Activated CD8-positive, alpha-beta memory T cell treated with anti-CD3 and anti-CD28 coated beads, Interleukin-2, amount 50 U/mL, for 24 hours (primary cell): Measurements from ENCODE around the gene LARP1.
"Not testable (repeated sequence)": the region's sequence is repeated elsewhere in the genome, so short reads cannot be mapped to it uniquely, and the experiment has no call there.

Experiments used
- DNase-seq: peaks from one replicate; pipeline ENCODE4 v3.0.0-alpha.2; 2020; ENCODE audit errors: extremely low read depth

LARP1 gene

DNA sequence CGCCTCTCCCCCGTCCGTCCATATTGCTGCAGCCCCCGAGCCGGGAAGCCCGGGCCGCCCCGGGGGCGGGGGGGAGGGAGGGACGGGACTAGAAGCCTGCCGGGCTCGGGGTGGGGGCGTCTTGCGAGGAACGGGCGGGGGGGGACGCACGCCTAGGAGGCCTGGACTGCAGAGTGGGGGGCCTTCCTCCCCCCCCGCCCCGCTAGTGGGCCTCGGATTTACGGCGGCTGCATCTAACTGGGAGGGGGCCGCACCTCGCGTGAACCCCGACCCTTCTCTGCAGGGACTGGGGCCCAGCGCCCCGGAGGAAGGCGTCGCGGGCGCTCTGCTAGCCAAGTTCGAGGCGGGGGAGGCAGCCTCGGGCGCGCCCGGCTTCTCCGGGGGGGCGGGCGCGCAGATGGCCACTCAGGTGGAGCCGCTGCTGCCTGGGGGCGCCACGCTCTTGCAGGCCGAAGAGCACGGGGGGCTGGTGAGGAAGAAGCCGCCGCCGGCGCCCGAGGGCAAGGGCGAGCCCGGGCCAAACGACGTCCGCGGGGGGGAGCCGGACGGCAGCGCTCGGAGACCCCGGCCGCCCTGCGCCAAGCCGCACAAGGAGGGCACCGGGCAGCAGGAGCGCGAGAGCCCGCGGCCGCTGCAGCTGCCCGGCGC lies at the start of gene LARP1:
TSS of gene LARP1 (plus strand) at position 17 of the 648 bp plus-strand sequence. CDS start at position 398, 381 bp downstream.
- DNase-seq = no peak

DNA sequence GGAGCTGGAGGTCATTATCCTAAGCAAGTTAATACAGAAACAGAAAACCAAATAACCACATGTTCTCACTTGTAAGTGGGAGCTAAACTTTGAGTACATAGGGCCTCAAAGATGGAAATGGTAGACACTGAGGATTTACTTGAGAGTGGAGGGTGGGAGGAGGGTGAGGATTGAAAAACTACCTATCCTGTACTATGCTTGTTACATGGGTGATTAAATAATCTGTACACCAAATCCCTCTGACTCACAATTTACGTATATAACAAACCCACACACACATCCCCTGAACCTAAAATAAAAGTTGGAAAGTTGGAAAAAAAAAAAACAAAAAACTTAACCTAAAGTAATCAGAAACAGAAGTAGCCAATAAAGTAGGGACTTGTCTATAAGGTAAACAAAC lies 48.8 kb upstream of the LARP1 start:
- DNase-seq = no peak

DNA sequence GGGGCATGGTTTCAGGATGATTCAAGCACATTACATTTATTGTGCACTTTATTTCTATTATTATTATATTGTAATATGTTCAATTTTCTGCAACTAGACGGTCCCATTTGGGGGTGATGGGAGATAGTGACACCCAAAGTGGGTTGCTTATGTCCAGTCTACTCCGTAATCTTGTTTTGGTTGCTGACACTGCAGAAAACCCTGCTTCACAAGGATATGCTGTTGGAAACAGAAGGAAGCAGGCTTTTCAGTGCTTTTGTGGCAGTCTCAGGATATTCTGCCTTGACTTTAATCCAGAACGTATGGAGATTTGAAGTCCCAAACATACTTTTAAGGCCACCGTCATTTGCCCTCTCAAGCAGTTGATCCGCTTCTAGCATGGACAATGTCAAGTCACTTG lies 47.5 kb upstream of the LARP1 start:
- DNase-seq = no peak

DNA sequence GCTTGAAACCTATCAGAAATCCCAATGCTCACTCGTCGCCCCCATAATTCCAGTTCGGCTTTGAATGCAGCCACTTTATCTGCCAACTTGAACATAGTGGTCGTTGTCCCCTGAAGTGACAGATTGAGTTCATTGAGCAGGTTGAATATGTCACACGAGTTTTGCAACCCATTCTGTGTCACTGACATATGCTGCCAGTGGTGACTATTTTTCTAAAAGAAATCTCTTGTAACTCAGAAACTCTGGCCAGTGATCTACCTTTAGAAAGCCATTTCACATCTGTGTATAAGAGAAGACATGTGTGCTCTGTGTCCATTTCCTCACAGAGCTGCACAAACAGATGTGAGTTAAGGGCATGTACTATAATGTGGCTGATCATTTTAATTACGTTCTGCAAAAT lies 47.0 kb upstream of the LARP1 start:
- DNase-seq = no peak

DNA sequence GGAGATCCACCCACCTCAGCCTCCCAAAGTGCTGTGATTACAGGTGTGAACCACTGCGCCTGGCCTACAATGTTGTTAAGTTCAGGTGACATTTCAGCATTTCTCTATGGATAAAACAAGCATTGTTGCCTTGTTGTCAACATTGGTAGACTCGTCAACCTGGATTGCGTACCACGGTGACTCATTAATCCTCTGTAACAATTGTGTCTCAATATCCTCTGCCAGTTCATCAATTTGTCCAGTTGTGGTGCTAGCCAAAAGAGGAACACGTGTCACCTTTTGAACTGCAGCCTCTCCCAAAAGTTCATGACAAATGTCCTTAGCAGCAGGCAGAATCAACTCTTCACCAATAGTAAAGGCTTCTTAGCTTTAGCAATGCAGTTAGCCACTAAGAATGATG lies 46.3 kb upstream of the LARP1 start:
- DNase-seq = no peak

- no peak for DNase-seq
Measured at GRCh38 chr5:154709368-154710305, 45.5 kb upstream of the LARP1 start.

DNA sequence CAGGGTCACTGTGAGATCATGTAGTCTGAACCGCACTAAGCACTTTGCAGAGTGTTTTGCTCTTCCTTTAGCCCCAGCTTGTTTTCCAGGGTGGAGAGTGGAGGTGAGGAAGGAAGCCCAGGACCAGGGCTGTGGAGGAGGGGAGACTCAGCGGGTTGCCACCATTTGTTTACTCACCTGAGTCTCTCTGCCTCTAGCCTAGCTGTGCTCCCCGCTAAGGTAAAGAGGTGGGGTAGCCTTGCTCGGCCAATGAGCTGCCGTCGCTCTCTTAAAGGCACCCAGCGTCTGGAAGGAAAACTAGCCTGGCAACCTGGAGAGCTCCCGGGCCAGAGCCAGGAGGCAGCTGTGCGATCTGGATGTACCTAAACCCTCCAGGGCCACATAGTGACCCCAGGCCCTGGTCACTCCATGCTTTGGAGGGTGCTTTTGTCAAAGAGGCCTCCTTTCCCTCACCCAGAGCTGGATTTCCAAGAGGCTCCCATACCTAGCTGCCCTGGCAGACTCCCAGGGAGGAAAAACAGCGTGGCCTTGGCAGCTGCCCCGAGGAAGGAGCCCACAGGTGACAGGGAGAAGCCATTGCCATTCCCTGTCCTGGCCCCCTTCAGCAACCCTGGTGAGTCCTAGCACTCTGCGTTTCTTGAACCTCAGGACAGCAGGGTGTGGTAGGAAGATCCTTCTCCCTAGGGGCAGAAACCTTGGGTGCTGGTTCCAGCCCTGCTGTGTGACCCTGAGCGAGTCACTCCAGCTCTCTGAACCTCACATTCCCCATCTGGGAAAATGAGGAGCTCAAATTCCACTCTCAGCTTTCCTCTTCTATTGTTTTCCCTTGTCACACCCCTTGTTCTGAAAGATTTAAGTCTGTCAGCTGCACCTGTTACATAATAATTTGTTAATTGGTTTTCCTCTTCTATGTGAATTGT lies 42.4 kb upstream of the LARP1 start:
- DNase-seq = no peak

DNA sequence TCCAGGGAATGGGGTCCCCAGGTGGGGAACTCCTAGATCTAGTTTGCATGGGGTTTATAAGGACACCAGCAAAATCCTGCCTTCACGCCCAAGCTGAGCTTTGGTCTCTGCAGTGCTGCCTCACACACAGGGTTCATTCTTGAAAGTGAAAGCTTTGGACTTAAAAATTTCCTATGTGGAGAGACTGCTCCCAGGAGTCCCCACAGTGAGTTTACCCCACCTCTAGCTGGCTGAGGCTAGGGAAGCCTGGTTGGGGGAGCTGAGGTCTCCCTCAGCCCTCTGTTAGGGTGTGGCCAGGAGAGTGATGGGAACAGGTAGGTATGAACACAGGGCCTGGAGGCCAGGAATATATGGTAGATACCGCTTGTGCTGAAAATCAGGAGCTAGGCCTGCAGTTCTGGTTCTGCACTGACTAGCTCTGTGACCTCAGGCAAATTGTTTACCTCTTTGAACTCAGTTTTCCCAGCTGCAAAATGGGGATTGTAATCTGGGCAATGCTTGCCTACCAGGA lies 41.5 kb upstream of the LARP1 start:
- DNase-seq = no peak

- DNase-seq = no peak
Measured at GRCh38 chr5:154714266-154714986, 40.8 kb upstream of the LARP1 start.

DNA sequence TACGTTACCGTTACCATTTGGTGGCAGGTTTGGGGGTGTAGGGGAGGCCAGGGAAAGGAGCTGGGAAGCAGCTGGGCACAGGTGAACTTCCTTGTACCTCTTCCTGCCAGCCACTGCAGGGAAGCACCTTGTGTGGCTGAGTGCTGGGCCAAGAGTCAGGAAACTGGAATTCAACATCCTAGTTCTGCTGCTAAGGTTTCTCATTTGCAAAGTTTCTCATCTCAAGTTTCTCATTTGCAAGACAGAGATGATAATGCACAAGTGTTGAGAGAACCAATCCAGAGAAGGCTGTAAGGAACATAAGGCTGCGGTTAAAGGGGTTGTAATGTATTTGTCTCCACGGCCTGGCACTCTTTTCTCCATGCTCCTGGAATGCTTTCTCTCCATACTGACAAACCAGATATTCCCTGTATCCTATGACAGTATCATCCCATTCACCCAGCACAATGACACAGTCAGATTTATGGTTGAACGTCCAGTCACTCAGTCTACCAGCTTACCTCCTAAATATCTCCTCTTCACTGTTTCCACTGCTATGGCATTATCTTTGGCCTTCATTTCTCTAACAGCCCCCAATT lies 33.6 kb upstream of the LARP1 start:
- DNase-seq = no peak

DNA sequence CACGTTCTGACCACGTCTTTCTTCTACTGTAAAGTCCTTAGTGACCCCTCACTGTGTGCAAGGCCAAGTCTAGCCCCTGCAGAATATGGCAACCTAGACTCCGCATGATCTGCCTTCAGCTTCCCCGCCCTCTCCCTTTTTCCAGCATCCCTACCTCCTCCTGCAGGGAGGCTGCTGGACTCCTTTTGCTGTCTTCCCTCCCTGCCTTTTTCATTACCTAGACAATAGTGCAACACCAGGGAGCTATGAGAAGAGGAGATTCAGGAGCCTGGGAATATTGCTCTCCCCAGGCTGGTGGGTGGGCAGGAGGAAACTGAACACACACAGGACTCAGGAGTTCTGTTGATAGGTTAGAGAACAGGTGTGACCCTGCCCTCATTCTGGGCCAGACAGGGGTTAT lies 33.1 kb upstream of the LARP1 start:
- no peak for DNase-seq

DNA sequence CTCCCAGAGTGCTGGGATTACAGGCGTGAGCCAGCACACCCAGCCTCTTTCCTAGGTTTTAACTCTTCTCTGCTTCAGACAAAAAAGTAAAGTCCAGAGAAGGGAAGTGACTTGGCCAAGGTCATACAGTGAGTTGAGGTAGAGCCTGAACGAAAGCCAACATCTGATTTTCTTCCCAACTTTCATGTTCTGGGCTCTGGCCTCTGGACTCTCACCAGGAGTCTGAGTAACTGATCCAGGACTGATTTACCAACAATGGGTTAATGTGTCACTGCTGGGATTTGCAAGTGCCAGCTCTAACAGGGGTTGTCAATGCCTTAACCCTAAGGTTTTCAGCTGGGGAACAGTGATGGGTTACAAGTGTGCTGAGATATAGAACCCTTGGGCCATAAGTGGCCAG lies 32.2 kb upstream of the LARP1 start:
- no peak for DNase-seq

- DNase-seq = no peak
Measured at GRCh38 chr5:154723740-154724505, 31.3 kb upstream of the LARP1 start.

DNA sequence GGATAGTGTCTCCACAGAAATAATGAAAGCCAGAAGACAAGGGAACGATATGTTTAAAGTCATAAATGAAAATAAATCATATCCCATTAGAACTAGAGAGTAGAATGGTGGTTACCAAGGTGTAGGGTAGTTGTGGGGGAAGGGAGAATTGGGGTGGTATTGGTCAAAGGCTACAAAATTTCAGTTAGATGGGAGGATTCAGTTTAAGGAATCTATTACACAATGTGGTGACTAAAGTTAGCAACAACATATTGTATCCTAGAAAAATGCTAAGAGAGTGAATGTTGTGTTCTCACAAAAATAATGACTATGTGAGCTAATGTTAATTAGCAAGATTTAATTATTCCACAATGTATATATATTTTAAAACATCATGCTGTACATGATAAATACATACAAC lies 27.8 kb upstream of the LARP1 start:
- DNase-seq = no peak

- DNase-seq = no peak
Measured at GRCh38 chr5:154728939-154729588, 26.1 kb upstream of the LARP1 start.

DNA sequence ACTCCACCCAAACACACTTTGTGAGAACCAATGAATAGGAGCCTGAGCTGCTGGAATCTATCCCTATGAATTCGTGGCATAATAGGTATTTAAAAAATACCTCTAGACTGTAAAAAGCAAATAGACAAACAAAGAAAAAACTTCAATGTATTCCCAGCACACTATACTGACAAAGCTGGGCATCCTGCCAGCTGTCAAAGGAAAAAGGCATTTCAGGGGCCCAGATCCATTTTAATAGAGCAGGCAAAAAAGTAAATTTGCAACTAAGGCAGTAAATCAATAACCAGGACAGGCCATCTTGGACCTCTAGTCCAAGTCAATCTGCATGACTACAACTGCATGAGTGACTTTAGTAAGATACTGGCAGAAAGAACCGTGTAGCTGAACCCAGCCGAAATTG lies 25.6 kb upstream of the LARP1 start:
- DNase-seq = no peak

- DNase-seq = not testable (repeated sequence)
Measured at GRCh38 chr5:154730761-154731160, 24.4 kb upstream of the LARP1 start.

DNA sequence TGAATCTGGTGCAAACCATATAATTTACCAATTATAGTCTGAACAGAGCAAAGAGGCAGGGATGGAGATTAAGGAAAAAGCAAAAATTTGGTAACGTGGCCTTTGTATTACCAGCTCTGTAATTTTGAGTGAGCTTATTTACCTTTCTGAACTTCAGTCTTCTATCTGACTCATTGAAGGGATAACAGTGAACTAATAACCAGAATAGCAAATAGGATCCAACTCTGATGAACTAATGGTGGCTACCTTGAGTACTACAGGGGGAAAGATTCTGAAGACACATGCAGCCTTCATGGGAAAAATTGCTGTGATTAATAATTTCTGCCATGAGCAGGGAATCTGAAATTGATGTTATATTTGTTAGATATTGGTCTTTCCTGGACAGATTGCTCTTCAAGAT lies 23.0 kb upstream of the LARP1 start:
- no peak for DNase-seq
